Loucy (cell line): Measurements from ENCODE around the gene KRT35.
A peak's percentile ranks its signal among the peaks of the same experiment; 100 is the strongest.

ENCODE experiments used
- CTCF ChIP-seq: fragments of 200-600 bp; sonication (generic); conservative IDR thresholded peaks from 2 replicates; pipeline ENCODE4 v1.5.1; 2014; ENCODE audit warnings: mild to moderate bottlenecking, antibody characterized with exemption, low read length
- EZH2phosphoT487 ChIP-seq: fragments of 200-600 bp; IDR thresholded peaks from 2 replicates; pipeline ENCODE4 v1.6.1; 2018; ENCODE audit warnings: antibody characterized with exemption, mild to moderate bottlenecking, moderate library complexity, borderline replicate concordance

- TF ChIP-seq CTCF (peak; percentile 66), EZH2phosphoT487 (no peak)
Measured at GRCh38 chr17:41486809-41487530, 6.0 kb upstream of the KRT35 start.
